Measurements from ENCODE around the gene SLC19A3.
"Not testable (repeated sequence)": the region's sequence is repeated elsewhere in the genome, so short reads cannot be mapped to it uniquely, and the experiment has no call there.

SLC19A3 gene

GRCh38 chr2:227701556-227701955, 16.3 kb downstream of the SLC19A3 start:
- no peak for DNase-seq

- no peak for DNase-seq
Measured at GRCh38 chr2:227696990-227697679, 20.7 kb downstream of the SLC19A3 start.

- no peak for DNase-seq
Measured at GRCh38 chr2:227687189-227687588, 30.6 kb downstream of the SLC19A3 start.

- DNase-seq, result no peak
Measured at GRCh38 chr2:227684258-227684657, 33.6 kb downstream of the SLC19A3 start.

- DNase-seq, result no peak
Measured at GRCh38 chr2:227677928-227678327, 39.9 kb downstream of the SLC19A3 start.

GRCh38 chr2:227674485-227674884, 43.3 kb downstream of the SLC19A3 start:
- no peak for DNase-seq

GRCh38 chr2:227673620-227674019, 44.2 kb downstream of the SLC19A3 start:
- not testable (repeated sequence) for DNase-seq

GRCh38 chr2:227671170-227671905, 46.5 kb downstream of the SLC19A3 start:
- DNase-seq, result no peak

- DNase-seq, result not testable (repeated sequence)
Measured at GRCh38 chr2:227666631-227667170, 51.1 kb downstream of the SLC19A3 start, which contains the start of gene SCYGR5. Gene SCYGR5, plus strand, starts transcription at chr2:227666804. Its CDS starts 0 bp downstream, at chr2:227666804.

GRCh38 chr2:227665189-227665940, 52.5 kb downstream of the SLC19A3 start:
- no peak for DNase-seq

- no peak for DNase-seq
Measured at GRCh38 chr2:227661827-227662226, 56.0 kb downstream of the SLC19A3 start.

GRCh38 chr2:227661025-227661649, 56.7 kb downstream of the SLC19A3 start:
- DNase-seq, result no peak

GRCh38 chr2:227657199-227657845, 60.5 kb downstream of the SLC19A3 start:
- no peak for DNase-seq

- no peak for DNase-seq
Measured at GRCh38 chr2:227655454-227655853, 62.4 kb downstream of the SLC19A3 start.

GRCh38 chr2:227654426-227654825, 63.4 kb downstream of the SLC19A3 start:
- no peak for DNase-seq

GRCh38 chr2:227653419-227653818, 64.4 kb downstream of the SLC19A3 start:
- no peak for DNase-seq

GRCh38 chr2:227643990-227644551, 73.8 kb downstream of the SLC19A3 start:
- DNase-seq, result no peak

- DNase-seq, result no peak
Measured at GRCh38 chr2:227642656-227643055, 75.2 kb downstream of the SLC19A3 start.

- DNase-seq, result no peak
Measured at GRCh38 chr2:227634201-227634600, 83.6 kb downstream of the SLC19A3 start.
